Measurements from ENCODE around the gene HS3ST6. TPM values are rescaled to one million over a fixed set of nuclear protein-coding genes. Genes with fewer than 3 reads are reported as not detected.
A peak's percentile ranks its signal among the peaks of the same experiment; 100 is the strongest.

The HS3ST6 gene
- total RNA-seq, 2 donors from 2014 or later, result not detected

DNA sequence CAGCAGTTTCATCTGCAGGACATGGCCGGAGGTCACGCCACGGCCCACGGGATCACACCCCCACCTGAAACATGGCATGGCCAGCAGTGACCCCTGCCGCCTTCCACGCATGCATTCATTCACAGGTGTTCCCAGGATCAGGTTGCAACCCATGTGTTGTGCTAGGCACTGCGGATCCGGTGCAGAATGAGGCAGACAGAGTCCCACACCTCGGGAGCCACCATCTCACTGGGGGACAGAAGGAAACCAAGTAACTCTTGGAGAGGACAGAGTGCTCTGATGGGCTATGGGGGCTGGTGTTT lies 29.1 kb upstream of the HS3ST6 start:
- Mint-ChIP-seq H3K27me3 (ENCODE audit: insufficient read depth) (peaks cover 10% of the 10 kb centered on the region), H3K9me3 (peaks cover 2% of the 10 kb centered on the region), H3K27ac (no peak overlapping the region), H3K4me1 (no peaks in the 10 kb centered on the region), H3K4me3 (no peak overlapping the region), H3K36me3 (ENCODE audit: low read depth) (no peaks in the 10 kb centered on the region)
- Histone ChIP-seq H3K36me3 (ENCODE audit: control insufficient read depth, insufficient read depth, low read length) (no peaks in the 10 kb centered on the region), H3K4me1 (ENCODE audit: control insufficient read depth, insufficient read depth, low read length) (no peaks in the 10 kb centered on the region), H3K9me3 (ENCODE audit: control insufficient read depth, low read length) (no peaks in the 10 kb centered on the region), H3K27me3 (ENCODE audit: control insufficient read depth, insufficient read depth, low read length, poor library complexity, severe bottlenecking) (no peaks in the 10 kb centered on the region), H3K9ac (ENCODE audit: extremely low read depth, low read length, poor library complexity, severe bottlenecking) (no peak overlapping the region), H3K4me3 (ENCODE audit: low read length) (no peak overlapping the region), H3K27ac (ENCODE audit: low read depth, low read length) (no peak overlapping the region)
- 95 to 96% methylated on average over 9 of the region's 9 CpGs for WGBS, 2 experiments (ENCODE audit: insufficient coverage in 1 of 2, insufficient read length in 1 of 2)
- no peak for DNase-seq
- TF ChIP-seq, protein P1, sequence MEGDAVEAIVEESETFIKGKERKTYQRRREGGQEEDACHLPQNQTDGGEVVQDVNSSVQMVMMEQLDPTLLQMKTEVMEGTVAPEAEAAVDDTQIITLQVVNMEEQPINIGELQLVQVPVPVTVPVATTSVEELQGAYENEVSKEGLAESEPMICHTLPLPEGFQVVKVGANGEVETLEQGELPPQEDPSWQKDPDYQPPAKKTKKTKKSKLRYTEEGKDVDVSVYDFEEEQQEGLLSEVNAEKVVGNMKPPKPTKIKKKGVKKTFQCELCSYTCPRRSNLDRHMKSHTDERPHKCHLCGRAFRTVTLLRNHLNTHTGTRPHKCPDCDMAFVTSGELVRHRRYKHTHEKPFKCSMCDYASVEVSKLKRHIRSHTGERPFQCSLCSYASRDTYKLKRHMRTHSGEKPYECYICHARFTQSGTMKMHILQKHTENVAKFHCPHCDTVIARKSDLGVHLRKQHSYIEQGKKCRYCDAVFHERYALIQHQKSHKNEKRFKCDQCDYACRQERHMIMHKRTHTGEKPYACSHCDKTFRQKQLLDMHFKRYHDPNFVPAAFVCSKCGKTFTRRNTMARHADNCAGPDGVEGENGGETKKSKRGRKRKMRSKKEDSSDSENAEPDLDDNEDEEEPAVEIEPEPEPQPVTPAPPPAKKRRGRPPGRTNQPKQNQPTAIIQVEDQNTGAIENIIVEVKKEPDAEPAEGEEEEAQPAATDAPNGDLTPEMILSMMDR (conservative IDR thresholded peaks at IDR 0.05), result no peak

DNA sequence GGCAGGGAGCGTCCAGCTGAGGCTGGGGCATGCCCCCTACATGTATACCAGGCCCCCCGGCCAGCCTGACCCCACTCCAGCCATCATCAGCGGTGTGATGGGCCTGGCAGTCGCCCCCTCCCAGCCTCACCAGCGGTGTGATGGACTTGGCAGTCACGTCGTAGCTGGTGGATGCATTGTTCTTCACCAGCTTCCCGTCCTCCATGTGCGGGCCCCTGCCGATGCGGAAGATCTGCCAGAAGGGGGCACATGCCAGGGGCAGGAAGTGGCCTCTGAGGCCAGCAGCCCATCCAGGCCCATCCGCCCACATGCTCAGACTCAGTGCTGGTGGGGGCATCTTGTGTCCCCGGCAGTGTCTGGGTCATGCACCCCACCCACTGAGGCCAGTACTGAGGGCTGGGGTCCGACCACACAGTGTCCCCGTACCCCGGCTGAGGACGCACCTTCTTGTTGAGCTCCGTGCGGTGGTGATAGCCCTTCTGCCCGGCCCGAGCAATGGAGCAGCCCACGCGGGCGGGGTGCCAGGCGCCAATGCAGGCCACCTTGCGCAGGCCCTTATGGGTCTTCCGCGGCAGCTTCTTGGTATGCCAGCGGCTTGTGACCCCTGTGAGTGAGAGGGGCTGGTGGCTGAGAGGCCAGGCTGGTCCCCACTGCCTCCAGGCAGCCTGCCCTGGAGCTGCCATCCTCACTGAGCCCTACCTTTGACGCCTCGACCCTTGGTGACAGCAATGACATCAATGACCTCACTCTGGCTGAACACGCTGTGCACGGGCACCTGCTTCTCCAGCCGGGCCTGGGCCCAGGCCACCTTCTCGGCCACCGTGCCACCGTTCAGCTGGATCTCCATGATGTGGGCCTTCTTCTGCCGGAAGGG lies 28.5 kb upstream of the HS3ST6 start:
- Mint-ChIP-seq H3K4me1 (no peaks in the 10 kb centered on the region), H3K27me3 (ENCODE audit: insufficient read depth) (peaks cover 10% of the 10 kb centered on the region), H3K27ac (no peak overlapping the region), H3K4me3 (no peak overlapping the region), H3K36me3 (ENCODE audit: low read depth) (no peaks in the 10 kb centered on the region), H3K9me3 (no peaks in the 10 kb centered on the region)
- WGBS, 2 experiments (ENCODE audit: insufficient coverage in 1 of 2, insufficient read length in 1 of 2), result 92 to 93% methylated on average over 34 to 38 of the region's 38 CpGs
- Histone ChIP-seq H3K9ac (ENCODE audit: extremely low read depth, low read length, poor library complexity, severe bottlenecking) (no peak overlapping the region), H3K27ac (ENCODE audit: low read depth, low read length) (no peak overlapping the region), H3K9me3 (ENCODE audit: control insufficient read depth, low read length) (no peaks in the 10 kb centered on the region), H3K27me3 (ENCODE audit: control insufficient read depth, insufficient read depth, low read length, poor library complexity, severe bottlenecking) (no peaks in the 10 kb centered on the region), H3K4me3 (ENCODE audit: low read length) (no peak overlapping the region), H3K36me3 (ENCODE audit: control insufficient read depth, insufficient read depth, low read length) (no peaks in the 10 kb centered on the region), H3K4me1 (ENCODE audit: control insufficient read depth, insufficient read depth, low read length) (no peaks in the 10 kb centered on the region)
- DNase-seq, result no peak
- TF ChIP-seq, protein P1 (conservative IDR thresholded peaks at IDR 0.05), result peak; percentile 50

DNA sequence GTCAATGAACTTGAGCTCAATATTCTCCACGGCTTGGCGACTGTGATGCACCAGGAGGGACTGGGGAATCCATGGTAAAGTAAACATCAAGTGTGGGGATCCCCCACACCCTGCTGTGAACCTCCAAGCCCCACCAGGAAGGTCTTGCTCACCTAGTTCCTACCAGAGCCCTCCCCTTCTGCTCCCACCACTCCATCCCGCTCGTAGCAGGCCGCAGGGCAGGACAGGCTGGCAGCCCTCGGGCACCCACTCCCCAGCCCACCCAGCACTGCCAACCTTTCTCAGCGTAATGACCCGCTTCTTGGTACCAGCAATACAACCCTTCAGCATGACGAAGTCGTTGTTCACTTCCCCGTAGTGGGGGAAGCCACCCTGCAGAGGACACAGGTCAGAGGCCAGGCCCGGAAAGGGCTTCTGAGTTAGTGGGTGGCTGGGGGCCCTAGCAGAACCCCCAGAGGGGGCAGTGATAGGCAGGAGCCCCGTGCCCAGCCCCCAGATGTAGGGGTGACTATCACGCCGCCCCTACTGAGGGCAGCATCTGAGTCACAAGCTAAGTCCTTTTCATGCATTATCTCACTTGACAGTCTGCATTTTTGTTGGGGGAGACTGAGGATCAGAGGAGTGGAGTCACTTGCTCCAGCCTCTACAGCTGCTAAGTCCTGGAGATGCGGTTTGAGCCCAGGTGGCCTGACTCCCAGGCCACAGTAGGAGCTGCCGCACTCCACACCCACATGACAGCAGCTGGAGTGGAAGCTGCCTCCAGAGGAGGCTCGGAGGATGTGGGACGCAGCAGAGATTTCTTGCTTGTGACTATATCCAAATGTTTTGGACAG lies 27.6 kb upstream of the HS3ST6 start:
- TF ChIP-seq, protein P1 (conservative IDR thresholded peaks at IDR 0.05), result no peak
- DNase-seq, result peak; percentile 34
- peaks cover 10% of the 10 kb centered on the region for H3K27me3 Mint-ChIP-seq (ENCODE audit: insufficient read depth)
- no peak overlapping the region for H3K4me3 Mint-ChIP-seq
- no peak overlapping the region for H3K27ac ChIP-seq (ENCODE audit: low read depth, low read length)
- no peaks in the 10 kb centered on the region for H3K9me3 ChIP-seq (ENCODE audit: control insufficient read depth, low read length)
- peaks cover 3% of the 10 kb centered on the region for H3K4me1 Mint-ChIP-seq
- no peaks in the 10 kb centered on the region for H3K36me3 ChIP-seq (ENCODE audit: control insufficient read depth, insufficient read depth, low read length)
- no peaks in the 10 kb centered on the region for H3K9me3 Mint-ChIP-seq
- no peak overlapping the region for H3K27ac Mint-ChIP-seq
- no peak overlapping the region for H3K4me3 ChIP-seq (ENCODE audit: low read length)
- WGBS, 2 experiments (ENCODE audit: insufficient coverage in 1 of 2, insufficient read length in 1 of 2), result 92 to 94% methylated on average over 14 to 19 of the region's 19 CpGs
- no peaks in the 10 kb centered on the region for H3K27me3 ChIP-seq (ENCODE audit: control insufficient read depth, insufficient read depth, low read length, poor library complexity, severe bottlenecking)
- H3K9ac ChIP-seq (ENCODE audit: extremely low read depth, low read length, poor library complexity, severe bottlenecking), result no peak overlapping the region
- H3K36me3 Mint-ChIP-seq (ENCODE audit: low read depth), result no peaks in the 10 kb centered on the region
- H3K4me1 ChIP-seq (ENCODE audit: control insufficient read depth, insufficient read depth, low read length), result no peaks in the 10 kb centered on the region

Measured in endodermal cell (in vitro differentiated cells).